ENCODE measurements around the gene SEMA5B.

Gene SEMA5B

DNA sequence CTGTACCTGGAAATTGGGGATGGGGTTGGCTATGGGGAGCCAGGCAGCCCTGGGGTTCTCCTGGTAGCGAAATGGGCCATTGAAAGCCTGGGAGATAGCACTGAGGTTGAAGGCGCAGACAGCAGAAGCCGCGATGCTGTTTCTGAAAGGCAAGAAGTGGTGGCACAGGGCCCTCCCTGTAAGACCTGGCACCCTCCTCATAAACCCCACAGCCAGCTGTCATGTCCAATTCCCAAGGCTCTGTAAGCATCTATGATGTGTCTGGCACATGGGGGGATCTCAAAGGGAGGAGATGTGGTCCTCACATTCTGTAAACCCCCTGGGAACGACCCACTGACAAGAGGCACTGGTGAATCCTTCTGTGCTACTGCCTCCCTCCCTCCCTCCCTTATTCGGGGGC, 104.0 kb downstream of the SEMA5B start:
- no peak for DNase-seq (ENCODE audit: low spot score)

DNA sequence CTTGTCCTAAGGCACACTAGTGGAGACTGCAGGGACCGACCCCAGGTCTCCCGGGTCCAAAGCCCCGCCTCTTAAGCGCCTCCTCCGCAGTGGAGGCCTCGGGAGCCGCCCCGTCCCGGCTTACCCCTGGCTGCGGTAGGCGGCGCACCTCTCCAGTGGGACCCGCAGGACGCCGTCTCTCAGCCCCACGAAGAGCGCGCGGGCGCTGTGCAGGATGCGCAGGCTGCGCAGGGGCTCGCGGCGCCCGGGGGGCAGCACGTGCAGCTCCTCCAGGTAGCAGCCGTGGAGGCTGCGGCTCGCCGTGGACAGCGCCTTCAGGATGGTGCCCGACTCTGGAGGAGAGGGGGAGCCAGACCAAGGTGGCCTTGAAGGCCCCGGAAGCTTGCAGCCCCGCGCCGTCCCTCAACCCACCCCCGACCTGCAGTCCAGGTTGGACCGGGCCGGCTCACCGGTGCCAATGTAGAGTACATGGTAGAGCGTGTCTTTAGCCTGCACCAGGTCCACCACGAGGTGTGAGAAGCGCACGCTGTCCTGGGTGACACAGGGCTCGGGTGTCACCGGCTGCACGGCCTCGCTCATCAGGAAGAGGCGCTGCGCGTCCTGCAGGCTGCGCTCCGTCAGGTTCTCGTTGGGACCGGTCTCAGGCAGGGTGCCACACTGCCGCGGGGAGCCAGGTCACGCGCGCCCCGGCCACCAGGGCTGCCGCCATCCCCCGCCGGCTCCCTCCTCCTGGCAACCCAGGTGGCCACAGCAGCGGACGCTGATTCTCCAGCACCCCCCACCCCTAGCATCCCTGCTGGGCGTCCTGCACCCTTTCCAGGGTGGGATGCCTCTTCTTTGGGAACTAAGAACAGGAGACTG, 105.5 kb downstream of the SEMA5B start:
- peak; percentile 57 for DNase-seq (ENCODE audit: low spot score)

DNA sequence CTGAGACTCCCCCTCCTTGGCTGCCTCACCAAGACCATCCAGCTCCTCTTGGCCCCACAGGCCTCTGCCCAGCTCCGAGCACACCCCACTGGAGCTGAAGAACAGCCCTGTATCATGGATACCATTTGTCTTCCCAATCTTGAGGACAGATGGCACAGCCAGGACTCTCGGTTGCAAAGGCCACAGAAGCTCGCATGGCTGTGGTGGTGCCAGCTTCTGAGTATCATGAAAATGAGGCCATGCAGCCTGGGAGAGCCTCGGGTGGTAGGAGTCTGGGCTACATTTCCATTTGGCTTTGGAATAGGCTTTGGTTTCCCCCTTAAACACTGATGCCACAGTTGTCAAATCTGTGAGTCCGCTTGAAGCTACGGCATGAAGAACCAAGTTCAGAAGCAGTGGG, 106.6 kb downstream of the SEMA5B start:
- DNase-seq (ENCODE audit: low spot score), result peak; percentile 48

DNA sequence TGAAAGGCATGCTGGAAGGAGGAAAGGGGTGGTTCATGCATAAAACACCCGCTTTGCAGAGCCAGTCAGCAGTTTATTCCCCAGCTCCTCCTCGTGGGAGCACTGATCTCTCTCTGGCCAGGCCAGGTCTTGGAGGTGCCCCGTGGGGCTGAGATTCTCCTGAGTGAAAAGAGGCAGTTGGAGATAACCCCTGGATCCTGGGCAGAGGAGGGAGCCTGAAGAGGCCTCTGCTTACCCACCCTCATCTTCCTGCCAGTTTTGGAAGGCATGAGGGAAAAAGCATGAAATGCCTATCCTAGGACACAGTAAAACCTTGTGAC, 108.3 kb downstream of the SEMA5B start:
- DNase-seq (ENCODE audit: low spot score), result peak; percentile 14

DNA sequence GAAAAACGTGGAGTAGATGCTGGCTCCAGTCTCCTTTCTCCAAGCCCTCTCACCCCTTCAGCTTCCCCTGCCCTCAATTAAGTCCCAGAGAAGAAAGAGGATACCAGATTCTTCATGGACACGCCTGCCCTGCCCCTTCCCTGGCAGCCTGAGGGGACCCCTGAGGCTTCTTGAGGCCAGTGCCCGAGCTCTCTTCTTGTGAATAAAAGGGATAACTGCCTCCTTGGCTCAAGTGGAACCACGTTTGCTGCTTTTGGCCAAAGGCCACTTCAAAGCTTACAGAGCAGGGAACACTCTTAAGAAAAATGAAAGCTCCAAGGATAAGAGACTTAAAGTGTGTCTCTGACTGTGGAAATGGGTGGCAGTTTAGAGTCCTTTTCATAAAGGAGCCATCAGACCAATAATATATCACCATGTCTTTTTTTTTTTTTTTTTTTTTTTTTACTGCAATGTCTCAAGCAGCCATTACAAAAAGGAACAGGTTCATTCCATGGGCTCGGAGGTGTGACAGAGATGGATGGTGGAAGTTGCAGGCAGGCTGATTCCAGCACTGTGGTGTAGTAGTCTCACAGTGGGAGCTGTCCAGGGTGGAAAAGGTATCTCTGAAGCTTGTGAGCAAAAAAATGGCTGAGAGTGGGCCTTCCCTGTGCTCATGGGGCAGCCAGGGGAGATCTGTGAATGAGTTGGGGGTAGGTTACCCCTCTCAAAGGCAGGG, 108.8 kb downstream of the SEMA5B start:
- DNase-seq (ENCODE audit: low spot score), result peak; percentile 28

DNA sequence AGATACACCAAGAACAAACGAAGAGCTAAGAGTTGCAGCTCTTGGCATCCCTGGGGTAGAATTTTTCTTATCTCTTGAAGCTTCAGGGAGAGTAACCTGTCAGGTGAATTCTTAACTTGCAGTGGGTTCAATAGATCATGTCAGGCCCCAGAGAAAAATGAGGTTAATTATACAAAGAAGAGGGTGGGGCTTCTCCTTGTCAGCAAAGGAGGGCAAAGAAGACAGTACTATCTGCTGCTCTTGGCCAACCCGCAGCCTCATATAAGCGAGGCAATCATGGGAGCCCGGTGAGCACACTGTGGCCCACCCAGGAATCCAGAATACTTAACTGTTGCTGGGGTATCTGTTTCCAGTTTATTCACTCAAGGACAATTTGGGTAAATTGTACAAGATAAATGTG, 110.2 kb downstream of the SEMA5B start:
- no peak for DNase-seq (ENCODE audit: low spot score)

DNA sequence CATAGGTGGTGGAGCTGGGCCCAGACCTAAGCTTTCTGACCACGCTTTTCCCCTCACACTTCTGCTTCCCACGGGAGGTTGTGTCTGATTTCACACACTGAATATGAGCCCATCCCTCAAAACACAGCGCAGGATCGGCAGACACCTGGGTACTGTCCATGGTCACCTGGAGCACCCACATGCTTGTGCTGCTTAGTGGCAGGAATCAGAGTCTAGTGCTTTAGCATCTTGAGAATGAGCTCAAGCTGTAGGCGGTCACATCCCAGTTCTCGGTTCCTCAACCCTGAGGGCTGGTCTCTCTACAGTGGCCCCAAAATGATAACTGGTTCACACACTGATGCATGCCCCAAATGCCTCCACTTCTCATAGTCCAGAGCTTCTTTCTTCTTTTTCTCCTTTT, 111.0 kb downstream of the SEMA5B start:
- DNase-seq (ENCODE audit: low spot score), result no peak

DNA sequence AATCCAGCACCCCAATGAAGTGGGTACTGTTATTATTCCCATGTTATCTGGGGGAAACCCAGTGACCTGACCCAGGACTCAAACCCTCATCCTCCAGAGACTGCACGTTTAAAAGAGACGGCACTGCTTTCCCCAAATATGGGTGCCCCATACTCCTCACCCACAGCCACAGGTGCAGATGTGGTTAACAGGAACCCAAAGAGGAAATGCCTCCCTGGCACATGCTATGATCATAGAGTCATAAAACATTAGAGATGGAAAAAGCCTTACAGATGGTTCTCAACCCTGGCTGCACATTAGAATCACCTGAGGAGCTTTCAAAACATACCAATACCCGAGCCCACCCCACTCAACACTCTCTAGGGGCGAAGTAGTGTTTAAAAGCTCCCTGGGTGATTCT, 111.5 kb downstream of the SEMA5B start:
- DNase-seq (ENCODE audit: low spot score), result no peak

DNA sequence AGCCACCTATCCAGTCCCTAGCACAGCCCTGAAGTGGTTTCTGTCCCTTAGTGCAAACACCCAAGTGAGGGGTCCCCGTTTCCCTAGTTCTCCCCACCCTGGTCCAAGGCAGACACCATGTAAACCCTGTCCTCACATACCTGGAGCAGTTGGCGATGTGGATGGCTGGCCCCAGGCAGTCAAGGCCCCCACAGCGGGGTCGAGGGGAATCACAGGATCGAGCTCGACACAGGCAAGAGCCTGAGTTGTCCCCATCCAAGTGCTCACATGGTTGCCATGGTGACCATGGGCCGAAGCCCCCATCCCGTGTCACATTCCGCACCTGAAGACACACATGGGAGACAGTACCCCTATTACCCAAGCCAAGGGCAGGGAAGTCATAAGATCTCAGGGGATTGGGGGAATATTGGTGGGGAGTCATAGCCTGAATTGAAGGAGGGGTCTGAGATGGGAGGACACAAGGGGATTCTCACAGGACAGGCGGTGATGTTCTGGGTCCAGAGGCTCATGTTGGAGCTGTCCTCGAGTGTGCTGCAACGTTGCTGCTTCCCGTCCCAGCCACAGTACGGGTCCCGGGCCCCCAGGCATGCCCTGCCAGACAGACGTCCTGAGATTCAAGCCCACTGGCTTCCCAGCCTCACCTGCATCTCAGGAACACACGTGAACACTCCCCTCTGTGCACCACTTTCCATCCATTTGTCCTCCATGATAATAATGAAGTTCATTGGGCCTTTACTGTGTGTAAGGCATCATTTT, 112.1 kb downstream of the SEMA5B start:
- DNase-seq (ENCODE audit: low spot score), result no peak

DNA sequence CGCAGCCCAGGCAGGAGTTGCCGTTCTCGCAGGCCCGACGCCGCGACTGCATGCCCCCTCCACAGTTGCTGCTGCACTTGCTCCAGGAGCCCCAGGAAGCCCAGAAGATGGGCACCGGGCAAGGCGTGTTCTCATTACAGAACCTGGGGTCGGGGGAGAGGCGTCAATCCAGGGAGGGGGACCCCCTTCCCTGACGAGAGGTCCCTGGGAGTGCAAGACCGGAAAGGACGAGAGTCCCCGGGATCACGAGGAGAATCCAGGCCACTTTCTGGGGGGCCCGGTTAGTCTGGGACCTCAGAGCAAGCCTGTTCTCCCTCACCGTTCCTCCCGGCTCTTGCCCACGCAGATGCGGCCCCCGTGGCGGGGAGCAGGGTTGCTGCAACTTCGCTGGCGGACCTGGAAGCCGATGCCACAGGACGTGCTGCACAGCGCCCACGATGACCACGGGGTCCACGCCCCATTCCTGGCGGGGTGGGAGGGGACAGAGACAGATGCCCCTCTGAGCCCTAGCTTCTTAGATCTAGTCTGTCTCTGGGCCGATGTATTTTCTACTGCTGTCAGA, 113.9 kb downstream of the SEMA5B start:
- no peak for DNase-seq (ENCODE audit: low spot score)

DNA sequence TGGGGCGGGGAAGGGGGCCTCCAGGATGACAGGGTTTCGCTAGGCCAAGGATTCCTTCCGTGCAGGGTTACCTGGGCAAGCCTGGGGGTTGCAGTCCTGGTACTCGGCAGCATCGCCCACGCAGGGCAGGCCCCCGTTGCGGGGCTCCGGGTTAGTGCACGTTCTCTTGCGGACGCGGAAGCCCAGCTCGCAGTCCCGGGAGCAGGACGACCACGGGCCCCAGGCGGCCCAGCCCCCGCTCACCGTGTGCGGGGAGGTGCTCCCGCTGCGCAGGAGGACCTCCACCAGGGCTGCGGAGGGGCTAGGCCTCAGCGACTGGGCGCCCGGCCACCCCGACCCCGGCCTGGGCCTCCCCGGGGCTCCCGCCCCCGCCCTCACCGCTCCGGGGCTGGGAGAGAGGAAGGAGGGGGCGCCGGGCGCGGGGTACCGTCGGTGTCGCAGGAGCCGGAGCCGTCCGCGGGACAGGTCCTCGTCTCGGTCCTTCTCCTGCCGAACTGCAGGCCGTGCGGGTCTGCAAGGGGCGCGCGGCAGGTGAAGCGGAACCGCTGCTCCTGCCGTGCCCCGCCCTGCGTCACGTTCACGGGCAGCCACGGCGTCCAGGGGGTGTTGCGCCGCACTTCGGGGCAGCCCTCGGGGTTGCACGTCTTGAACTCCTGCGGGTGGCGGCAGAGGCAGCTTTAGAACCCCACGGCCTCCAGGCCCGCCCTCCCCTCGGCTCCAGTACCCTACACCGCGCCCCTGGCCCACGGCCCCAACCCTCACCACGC, 114.6 kb downstream of the SEMA5B start:
- DNase-seq (ENCODE audit: low spot score), result no peak

DNA sequence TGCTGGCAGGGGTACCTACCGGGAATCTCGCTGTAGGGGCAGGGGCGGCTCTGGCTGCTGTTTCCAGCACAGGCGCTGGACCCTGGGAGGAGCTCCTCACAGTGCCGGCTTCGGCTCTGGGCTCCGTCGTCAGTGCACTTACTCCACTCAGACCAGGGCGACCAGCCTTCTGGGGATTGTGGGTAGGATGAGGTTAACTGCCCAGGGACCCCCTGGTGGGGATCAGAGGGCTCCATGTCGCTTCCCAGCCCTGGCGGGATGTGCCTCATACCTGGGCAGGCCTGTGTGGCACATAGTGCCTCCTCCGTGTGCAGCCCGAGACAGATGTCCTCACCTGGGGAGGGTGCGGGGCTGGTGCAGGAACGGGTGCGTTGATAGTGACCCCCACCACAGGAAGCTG, 115.7 kb downstream of the SEMA5B start:
- DNase-seq (ENCODE audit: low spot score), result no peak

DNA sequence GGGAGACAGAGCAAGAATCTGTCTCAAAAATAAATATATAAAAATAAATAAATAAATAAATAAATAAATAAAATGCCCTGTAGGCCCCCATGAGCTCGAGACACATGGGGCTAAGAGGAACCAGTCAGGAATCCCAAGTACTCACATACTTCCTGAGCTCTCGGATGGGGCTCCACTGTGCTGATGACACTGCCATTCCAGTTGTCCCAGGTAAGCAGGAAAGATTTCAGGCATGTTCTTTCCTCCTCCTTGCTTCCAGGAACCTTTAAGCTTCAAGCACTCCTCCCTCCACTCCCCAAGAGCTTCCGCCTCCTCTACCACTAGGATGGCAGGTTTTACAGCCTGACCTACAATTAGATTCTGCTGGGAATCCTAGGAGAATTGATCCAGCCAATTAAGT, 119.3 kb downstream of the SEMA5B start:
- DNase-seq (ENCODE audit: low spot score), result no peak

DNA sequence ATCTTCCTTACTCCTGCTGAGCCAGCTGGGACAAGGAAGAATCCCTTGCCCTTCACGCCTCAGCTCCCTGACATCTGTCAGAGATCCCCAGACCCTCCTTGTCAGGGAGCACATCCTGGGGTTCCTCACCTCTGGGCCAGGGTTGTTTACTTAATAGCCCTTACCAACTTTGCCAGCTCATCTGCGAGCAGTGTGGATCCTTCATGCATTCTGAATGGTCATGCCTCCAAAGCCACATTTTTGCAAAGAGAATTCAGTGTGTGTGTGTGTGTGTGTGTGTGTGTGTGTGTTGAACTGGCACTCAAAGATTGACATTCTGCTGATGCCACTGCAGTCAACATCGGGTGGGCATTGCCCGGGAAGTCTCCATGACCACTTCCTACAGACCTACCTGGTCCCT, 120.1 kb downstream of the SEMA5B start:
- DNase-seq (ENCODE audit: low spot score), result no peak

DNA sequence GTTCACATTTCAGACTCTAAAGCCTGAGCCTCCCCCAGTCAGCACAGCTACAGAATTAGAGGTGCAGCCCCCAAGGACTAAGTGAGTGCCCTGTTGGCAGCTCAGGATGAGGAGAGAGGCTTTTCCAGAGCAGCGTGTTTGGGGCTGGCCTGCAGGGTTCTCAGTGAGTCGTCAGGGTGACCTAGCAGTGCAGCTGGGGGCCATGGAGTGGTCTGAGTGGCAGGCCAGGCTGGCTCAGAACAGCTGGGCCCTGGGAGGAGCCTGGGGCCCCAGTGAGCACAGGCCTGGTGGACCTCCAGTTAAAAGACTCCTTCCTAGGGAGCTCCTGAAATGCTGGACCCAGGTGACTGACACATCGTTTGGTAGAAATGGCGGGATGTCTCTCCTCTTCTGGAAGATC, 124.4 kb downstream of the SEMA5B start:
- no peak for DNase-seq (ENCODE audit: low spot score)

DNA sequence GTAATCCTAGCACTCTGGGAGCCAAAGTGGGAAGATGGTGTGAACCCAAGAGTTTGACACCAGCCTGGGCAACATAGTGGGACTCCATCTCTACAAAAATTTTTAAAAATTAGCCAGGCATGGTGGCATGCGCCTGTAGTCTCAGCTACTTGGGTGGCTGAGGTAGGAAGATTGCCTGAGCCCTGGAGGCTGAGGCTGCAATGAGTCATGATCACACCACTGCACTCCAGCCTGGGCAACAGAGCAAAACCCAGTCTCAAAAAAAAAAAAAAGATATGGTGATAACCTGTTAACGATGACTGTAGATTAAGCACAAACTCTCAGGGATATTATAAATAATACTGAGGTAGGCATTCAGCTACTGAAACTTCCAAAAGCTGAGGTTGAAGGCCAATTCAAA, 125.2 kb downstream of the SEMA5B start:
- DNase-seq (ENCODE audit: low spot score), result no peak

DNA sequence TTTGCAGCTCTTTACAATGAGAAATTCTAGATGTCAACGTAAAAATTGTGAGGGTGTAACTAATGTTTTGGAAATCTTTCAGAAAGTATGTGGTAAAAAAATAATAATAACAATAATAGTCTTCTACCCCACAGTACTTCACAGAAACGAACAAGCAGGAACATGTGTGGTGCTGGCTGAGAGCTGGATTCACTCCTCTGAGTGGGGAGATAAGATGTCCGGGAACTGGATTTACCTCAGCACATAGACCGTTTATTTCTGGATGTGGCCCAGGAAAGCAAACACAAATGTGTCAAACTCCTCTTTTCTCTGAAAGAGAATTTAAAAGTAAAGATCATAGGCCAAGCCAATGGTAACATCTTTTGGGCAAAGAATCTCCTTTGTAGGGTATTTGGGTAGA, 129.3 kb downstream of the SEMA5B start:
- DNase-seq (ENCODE audit: low spot score), result no peak

DNA sequence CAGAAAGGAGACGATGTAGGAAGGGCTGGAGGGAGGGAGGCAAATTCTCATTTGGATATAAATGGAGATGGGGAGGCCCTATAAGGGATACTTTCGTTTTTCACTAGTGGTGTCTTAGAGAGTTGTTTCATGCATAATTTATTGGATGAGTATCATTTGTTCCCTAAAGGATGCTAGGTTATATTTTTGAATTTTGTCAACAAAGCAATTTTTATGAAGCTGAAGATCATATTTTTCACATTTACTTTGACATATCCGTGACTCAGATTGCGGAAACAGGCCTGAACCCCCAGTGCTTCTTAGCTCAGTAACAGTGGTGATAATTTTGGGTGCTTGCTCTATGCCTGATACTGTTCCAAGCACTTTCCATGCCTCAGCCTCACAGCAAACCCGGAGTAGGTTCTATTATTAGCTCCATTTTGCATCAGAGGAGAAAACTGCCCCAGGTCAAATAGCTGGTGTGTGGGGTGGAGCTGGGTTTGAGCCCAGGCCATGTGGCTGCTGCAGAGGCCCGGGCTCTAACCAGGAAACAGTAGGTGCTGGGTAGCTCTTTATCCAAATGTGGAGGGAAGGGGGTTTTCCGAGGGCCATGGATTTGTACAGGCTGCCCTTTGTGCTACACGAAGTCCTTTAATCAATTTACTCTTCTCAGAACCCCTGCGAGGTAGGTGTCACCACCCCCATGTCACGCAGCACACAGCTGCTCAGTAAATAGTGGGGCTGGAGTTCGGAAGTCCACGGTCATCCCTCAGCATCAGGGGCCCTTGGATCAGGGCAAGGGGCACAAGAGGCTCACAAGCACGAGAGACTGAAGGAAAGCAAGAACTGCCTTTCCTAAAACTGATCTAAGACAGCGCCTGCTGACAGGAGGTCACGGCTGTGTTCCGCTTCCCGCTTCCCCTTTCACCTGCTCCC, 133.6 kb downstream of the SEMA5B start:
- no peak for DNase-seq (ENCODE audit: low spot score)

DNA sequence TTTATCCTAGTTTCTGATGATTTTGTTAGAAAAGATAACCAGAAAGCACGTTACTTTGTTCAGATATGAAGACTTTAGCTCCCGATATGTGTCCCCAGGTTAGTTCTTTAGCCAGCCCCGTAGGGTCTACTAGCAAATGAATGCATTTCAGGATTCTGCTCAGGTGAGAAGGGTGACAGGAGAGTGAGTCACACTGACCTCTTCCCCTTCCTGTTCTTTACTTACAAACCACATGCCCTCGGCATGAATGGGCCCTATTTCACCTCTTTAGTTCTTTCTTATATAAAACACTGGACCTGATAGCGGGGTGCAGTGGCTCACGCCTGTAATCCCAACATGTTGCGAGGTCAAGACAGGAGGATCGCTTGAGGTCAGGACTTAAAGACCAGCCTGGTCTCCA, 134.3 kb downstream of the SEMA5B start:
- no peak for DNase-seq (ENCODE audit: low spot score)

DNA sequence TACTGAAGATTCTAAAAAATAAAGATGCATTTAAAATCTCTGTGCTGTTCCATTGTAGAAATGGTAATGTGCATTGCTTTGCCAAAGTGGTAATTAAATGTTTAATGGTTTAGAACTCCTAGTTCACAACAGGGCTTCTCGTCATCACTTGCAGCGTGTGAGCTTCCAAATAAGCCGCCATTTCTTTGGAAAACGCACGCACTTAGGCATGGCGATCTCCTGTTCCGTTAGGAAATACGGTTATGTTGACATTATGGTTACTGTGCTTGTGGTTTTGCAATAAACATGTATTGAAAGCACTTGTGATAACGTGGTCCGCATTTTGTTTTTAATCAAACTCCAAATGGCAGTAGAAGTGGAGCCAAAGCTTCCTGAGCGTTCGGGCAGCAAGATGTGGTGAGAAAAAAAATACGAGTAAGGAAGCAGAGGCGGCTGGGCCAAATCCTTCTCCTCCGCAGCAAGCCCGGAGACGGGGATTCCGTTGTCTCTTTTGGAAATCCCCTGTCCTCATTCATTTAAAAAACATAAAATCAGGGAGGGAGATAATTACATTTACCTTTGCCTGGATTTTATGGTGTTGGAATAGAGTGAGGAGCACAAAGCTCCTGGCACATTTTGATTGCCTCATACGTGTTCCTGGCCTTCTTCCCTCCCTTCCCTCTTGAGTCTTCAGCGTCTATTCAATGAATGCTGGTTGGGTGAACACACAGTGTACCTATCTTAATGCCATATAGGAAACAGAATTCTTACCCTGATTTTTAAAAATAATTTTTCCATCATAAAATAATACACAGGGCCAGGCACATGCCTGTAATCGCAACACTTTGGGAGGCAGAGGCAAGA, 135.2 kb downstream of the SEMA5B start:
- no peak for DNase-seq (ENCODE audit: low spot score)

Measured in left forelimb (tissue), 1 donor.